ENCODE data around the gene LGR6.

The LGR6 gene

DNA sequence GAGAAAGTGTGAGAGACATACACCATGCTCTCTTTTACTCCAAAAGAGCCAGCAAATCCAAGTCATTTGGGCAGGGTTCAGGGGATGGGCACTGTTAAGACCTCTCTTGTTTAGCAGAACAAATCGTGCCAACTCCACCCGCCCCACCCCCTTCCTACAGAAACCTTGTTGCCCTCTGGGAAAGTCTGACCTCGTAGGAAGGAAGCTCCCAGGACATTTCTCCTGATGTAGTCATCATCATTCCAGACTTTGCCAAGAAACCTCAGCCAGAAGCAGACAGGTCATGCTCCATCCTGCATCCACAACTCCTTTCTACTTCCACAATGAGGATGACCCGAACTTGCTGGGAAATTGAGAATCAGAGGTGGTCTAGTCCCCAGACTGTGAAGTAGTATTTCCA is 90.4 kb downstream of the LGR6 start:
- TF ChIP-seq, protein P1, sequence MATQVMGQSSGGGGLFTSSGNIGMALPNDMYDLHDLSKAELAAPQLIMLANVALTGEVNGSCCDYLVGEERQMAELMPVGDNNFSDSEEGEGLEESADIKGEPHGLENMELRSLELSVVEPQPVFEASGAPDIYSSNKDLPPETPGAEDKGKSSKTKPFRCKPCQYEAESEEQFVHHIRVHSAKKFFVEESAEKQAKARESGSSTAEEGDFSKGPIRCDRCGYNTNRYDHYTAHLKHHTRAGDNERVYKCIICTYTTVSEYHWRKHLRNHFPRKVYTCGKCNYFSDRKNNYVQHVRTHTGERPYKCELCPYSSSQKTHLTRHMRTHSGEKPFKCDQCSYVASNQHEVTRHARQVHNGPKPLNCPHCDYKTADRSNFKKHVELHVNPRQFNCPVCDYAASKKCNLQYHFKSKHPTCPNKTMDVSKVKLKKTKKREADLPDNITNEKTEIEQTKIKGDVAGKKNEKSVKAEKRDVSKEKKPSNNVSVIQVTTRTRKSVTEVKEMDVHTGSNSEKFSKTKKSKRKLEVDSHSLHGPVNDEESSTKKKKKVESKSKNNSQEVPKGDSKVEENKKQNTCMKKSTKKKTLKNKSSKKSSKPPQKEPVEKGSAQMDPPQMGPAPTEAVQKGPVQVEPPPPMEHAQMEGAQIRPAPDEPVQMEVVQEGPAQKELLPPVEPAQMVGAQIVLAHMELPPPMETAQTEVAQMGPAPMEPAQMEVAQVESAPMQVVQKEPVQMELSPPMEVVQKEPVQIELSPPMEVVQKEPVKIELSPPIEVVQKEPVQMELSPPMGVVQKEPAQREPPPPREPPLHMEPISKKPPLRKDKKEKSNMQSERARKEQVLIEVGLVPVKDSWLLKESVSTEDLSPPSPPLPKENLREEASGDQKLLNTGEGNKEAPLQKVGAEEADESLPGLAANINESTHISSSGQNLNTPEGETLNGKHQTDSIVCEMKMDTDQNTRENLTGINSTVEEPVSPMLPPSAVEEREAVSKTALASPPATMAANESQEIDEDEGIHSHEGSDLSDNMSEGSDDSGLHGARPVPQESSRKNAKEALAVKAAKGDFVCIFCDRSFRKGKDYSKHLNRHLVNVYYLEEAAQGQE (IDR thresholded peaks at IDR 0.05; ENCODE audit: insufficient read depth in 1 of 2, low read depth in 2 of 2, low read length in 2 of 2), result no peak
- TF ChIP-seq POLR2AphosphoS5 (IDR thresholded peaks at IDR 0.05; ENCODE audit: low read depth, low read length), result no peak
- TF ChIP-seq TAF1 (IDR thresholded peaks at IDR 0.05; ENCODE audit: borderline replicate concordance, insufficient read depth, low read length), result no peak
- no peak for TF ChIP-seq SIN3A (IDR thresholded peaks at IDR 0.05; ENCODE audit: borderline replicate concordance, insufficient read depth, low read length)
- no peak for TF ChIP-seq FOXP2 (optimal IDR thresholded peaks at IDR 0.05; ENCODE audit: borderline replicate concordance, extremely low read depth, extremely low read length, insufficient read depth)

DNA sequence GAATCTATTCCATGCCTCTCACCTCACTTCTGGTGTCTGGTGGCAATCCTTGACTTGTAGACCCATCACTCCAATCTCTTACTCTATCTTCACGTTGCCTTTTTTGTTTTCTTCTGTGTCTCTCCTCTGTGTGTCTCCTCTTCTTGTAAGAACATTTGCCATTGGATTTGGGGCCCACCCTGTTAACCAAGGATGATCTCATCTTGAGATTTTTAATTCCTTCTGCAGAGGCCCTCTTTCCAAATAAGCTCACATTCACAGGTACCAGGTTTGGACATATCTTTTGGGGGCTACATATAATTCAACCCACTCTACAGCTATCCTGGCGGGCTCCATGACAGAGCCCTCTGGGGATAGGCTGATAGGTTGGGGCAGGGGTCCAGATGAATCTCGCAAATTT is 92.3 kb downstream of the LGR6 start:
- TF ChIP-seq POLR2AphosphoS5 (IDR thresholded peaks at IDR 0.05; ENCODE audit: low read depth, low read length) (no peak), FOXP2 (optimal IDR thresholded peaks at IDR 0.05; ENCODE audit: borderline replicate concordance, extremely low read depth, extremely low read length, insufficient read depth) (no peak)

- TF ChIP-seq, protein P1 (IDR thresholded peaks at IDR 0.05; ENCODE audit: insufficient read depth in 1 of 2, low read depth in 2 of 2, low read length in 2 of 2), result no peak
- no peak for TF ChIP-seq FOXP2 (optimal IDR thresholded peaks at IDR 0.05; ENCODE audit: borderline replicate concordance, extremely low read depth, extremely low read length, insufficient read depth)
- no peak for TF ChIP-seq SIN3A (IDR thresholded peaks at IDR 0.05; ENCODE audit: borderline replicate concordance, insufficient read depth, low read length)
- TF ChIP-seq TAF1 (IDR thresholded peaks at IDR 0.05; ENCODE audit: borderline replicate concordance, insufficient read depth, low read length), result no peak
- no peak for TF ChIP-seq POLR2AphosphoS5 (IDR thresholded peaks at IDR 0.05; ENCODE audit: low read depth, low read length)
Observed at GRCh38 chr1:202286622-202287097, 93.1 kb downstream of the LGR6 start.

DNA sequence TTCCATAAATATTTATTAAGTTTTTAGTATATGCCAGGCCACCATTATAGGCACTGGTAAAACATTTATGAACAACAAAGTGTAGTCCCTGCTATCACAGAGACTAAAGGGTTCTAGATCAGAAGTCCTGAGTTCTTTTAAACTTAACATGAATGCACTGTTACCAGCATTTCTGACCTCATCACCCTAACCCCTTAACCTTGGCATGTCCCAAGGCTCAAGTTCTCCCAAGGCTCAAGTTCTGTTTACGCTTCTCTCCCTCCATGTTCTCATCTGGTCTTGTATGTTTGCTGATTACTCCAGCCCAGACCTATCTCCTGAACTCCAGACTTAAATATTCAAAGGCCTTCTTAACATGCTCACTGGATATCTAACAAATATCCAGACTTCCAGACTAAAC is 93.6 kb downstream of the LGR6 start:
- TF ChIP-seq POLR2AphosphoS5 (IDR thresholded peaks at IDR 0.05; ENCODE audit: low read depth, low read length), result no peak

GRCh38 chr1:202288177-202288576 is 94.6 kb downstream of the LGR6 start:
- TF ChIP-seq FOXP2 (optimal IDR thresholded peaks at IDR 0.05; ENCODE audit: borderline replicate concordance, extremely low read depth, extremely low read length, insufficient read depth) (no peak), TAF1 (IDR thresholded peaks at IDR 0.05; ENCODE audit: borderline replicate concordance, insufficient read depth, low read length) (no peak)

DNA sequence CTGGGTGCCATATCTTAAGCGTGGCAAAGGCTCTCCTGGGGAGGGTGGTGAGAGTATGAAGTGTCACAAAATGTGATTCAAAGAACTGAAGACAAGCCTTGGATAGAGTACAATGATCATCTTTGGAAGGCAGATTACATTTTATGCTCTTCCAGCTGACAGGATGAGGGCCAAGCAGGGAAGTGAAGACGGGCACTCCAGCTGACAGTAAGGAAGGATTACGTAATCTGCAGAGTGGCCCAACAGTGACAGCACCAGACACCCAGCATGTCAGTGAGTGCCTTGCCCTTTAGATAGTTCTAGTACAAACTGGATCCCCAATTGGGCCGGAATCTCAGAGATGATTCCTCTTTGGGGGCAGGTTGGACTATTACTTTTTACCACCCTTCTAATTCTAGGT is 95.4 kb downstream of the LGR6 start:
- no peak for TF ChIP-seq POLR2AphosphoS5 (IDR thresholded peaks at IDR 0.05; ENCODE audit: low read depth, low read length)
- TF ChIP-seq TAF1 (IDR thresholded peaks at IDR 0.05; ENCODE audit: borderline replicate concordance, insufficient read depth, low read length), result no peak
- TF ChIP-seq, protein P1 (IDR thresholded peaks at IDR 0.05; ENCODE audit: insufficient read depth in 1 of 2, low read depth in 2 of 2, low read length in 2 of 2), result no peak

- TF ChIP-seq, protein P1 (IDR thresholded peaks at IDR 0.05; ENCODE audit: insufficient read depth in 1 of 2, low read depth in 2 of 2, low read length in 2 of 2), result no peak
- TF ChIP-seq TAF1 (IDR thresholded peaks at IDR 0.05; ENCODE audit: borderline replicate concordance, insufficient read depth, low read length), result no peak
- no peak for TF ChIP-seq POLR2AphosphoS5 (IDR thresholded peaks at IDR 0.05; ENCODE audit: low read depth, low read length)
- TF ChIP-seq SIN3A (IDR thresholded peaks at IDR 0.05; ENCODE audit: borderline replicate concordance, insufficient read depth, low read length), result no peak
- no peak for TF ChIP-seq FOXP2 (optimal IDR thresholded peaks at IDR 0.05; ENCODE audit: borderline replicate concordance, extremely low read depth, extremely low read length, insufficient read depth)
Observed at GRCh38 chr1:202291001-202291400, 97.4 kb downstream of the LGR6 start.

Measured in PFSK-1 (cell line).